ENCODE data around the gene NDUFV1.
A peak's percentile ranks its signal among the peaks of the same experiment; 100 is the strongest.
"Not testable (repeated sequence)": the region's sequence is repeated elsewhere in the genome, so short reads cannot be mapped to it uniquely, and the experiment has no call there.

Gene NDUFV1

GRCh38 chr11:67588136-67588503 is 18.6 kb upstream of the NDUFV1 start:
- TF ChIP-seq EZH2phosphoT487 (IDR thresholded peaks at IDR 0.05; ENCODE audit: borderline replicate concordance, low read length): no peak

GRCh38 chr11:67588899-67589415 is 17.8 kb upstream of the NDUFV1 start:
- H3K4me3 ChIP-seq (ENCODE audit: low read length): peak overlapping the region; percentile 4; the same call in 1 of the 2 replicates
- peaks cover 62% of the 10 kb centered on the region for H3K4me1 ChIP-seq (ENCODE audit: control insufficient read depth, low read length)
- peaks cover 45% of the 10 kb centered on the region for H3F3A ChIP-seq (ENCODE audit: control insufficient read depth, insufficient read depth)
- peak overlapping the region; percentile 98; the same call in 1 of the 2 replicates for H3K4me2 ChIP-seq (ENCODE audit: low read length)
- peaks cover 22% of the 10 kb centered on the region for H3K79me2 ChIP-seq (ENCODE audit: control insufficient read depth, low read length)
- H3K27me3 ChIP-seq (ENCODE audit: control insufficient read depth, low read length); H3K9me2 ChIP-seq (replicated peaks; ENCODE audit: control insufficient read depth, low read length); H3K27ac ChIP-seq (ENCODE audit: low read depth, low read length); H3K9me3 ChIP-seq (ENCODE audit: control insufficient read depth, insufficient read depth, low read length): not testable (repeated sequence)
- H3K36me3 ChIP-seq (ENCODE audit: control insufficient read depth, low read length): peaks cover 56% of the 10 kb centered on the region
- peaks cover 11% of the 10 kb centered on the region for H4K20me1 ChIP-seq (ENCODE audit: control insufficient read depth, insufficient read depth, low read depth, low read length)

More at GRCh38 chr11:67588136-67588503, 18.6 kb upstream of the NDUFV1 start:
- Histone ChIP-seq H3K27me3 (ENCODE audit: control insufficient read depth, low read length) (no peaks in the 10 kb centered on the region), H4K20me1 (ENCODE audit: control insufficient read depth, insufficient read depth, low read depth, low read length) (peaks cover 11% of the 10 kb centered on the region), H3K36me3 (ENCODE audit: control insufficient read depth, low read length) (peaks cover 57% of the 10 kb centered on the region), H3K27ac (ENCODE audit: low read depth, low read length) (peak overlapping the region; percentile 90), H3K9me2 (replicated peaks; ENCODE audit: control insufficient read depth, low read length) (no peaks in the 10 kb centered on the region), H3K79me2 (ENCODE audit: control insufficient read depth, low read length) (peaks cover 29% of the 10 kb centered on the region), H3F3A (ENCODE audit: control insufficient read depth, insufficient read depth) (peaks cover 45% of the 10 kb centered on the region), H3K4me1 (ENCODE audit: control insufficient read depth, low read length) (peaks cover 58% of the 10 kb centered on the region), H3K4me2 (ENCODE audit: low read length) (peak overlapping the region; percentile 98), H3K4me3 (ENCODE audit: low read length) (peak overlapping the region; percentile 80), H3K9me3 (ENCODE audit: control insufficient read depth, insufficient read depth, low read length) (no peaks in the 10 kb centered on the region)

- TF ChIP-seq EZH2phosphoT487 (IDR thresholded peaks at IDR 0.05; ENCODE audit: borderline replicate concordance, low read length) (no peak), CTCF (IDR thresholded peaks at IDR 0.05; ENCODE audit: low read depth, low read length, poor library complexity, severe bottlenecking) (no peak)
- H3K4me1 ChIP-seq (ENCODE audit: control insufficient read depth, low read length): peaks cover 32% of the 10 kb centered on the region
- no peak overlapping the region for H3K27ac ChIP-seq (ENCODE audit: low read depth, low read length)
- peaks cover 19% of the 10 kb centered on the region for H3K36me3 ChIP-seq (ENCODE audit: control insufficient read depth, low read length)
- H3F3A ChIP-seq (ENCODE audit: control insufficient read depth, insufficient read depth): peaks cover 15% of the 10 kb centered on the region
- H3K4me3 ChIP-seq (ENCODE audit: low read length): no peak overlapping the region
- H3K4me2 ChIP-seq (ENCODE audit: low read length): no peak overlapping the region
- H3K9me2 ChIP-seq (replicated peaks; ENCODE audit: control insufficient read depth, low read length): no peaks in the 10 kb centered on the region
- H4K20me1 ChIP-seq (ENCODE audit: control insufficient read depth, insufficient read depth, low read depth, low read length): no peaks in the 10 kb centered on the region
- H3K27me3 ChIP-seq (ENCODE audit: control insufficient read depth, low read length): no peaks in the 10 kb centered on the region
- no peaks in the 10 kb centered on the region for H3K9me3 ChIP-seq (ENCODE audit: control insufficient read depth, insufficient read depth, low read length)
- no peaks in the 10 kb centered on the region for H3K79me2 ChIP-seq (ENCODE audit: control insufficient read depth, low read length)
Observed at GRCh38 chr11:67592880-67593564, 13.7 kb upstream of the NDUFV1 start.

GRCh38 chr11:67593565-67593905 is 13.2 kb upstream of the NDUFV1 start:
- Histone ChIP-seq H3K27me3 (ENCODE audit: control insufficient read depth, low read length) (no peaks in the 10 kb centered on the region), H3K27ac (ENCODE audit: low read depth, low read length) (no peak overlapping the region), H3K79me2 (ENCODE audit: control insufficient read depth, low read length) (no peaks in the 10 kb centered on the region), H3K9me2 (replicated peaks; ENCODE audit: control insufficient read depth, low read length) (no peaks in the 10 kb centered on the region), H3K4me2 (ENCODE audit: low read length) (no peak overlapping the region), H3K36me3 (ENCODE audit: control insufficient read depth, low read length) (peaks cover 14% of the 10 kb centered on the region), H4K20me1 (ENCODE audit: control insufficient read depth, insufficient read depth, low read depth, low read length) (no peaks in the 10 kb centered on the region), H3F3A (ENCODE audit: control insufficient read depth, insufficient read depth) (peaks cover 11% of the 10 kb centered on the region; the same call in 1 of the 2 replicates), H3K9me3 (ENCODE audit: control insufficient read depth, insufficient read depth, low read length) (no peaks in the 10 kb centered on the region), H3K4me1 (ENCODE audit: control insufficient read depth, low read length) (peaks cover 27% of the 10 kb centered on the region), H3K4me3 (ENCODE audit: low read length) (no peak overlapping the region)
- no peak for TF ChIP-seq CTCF (IDR thresholded peaks at IDR 0.05; ENCODE audit: low read depth, low read length, poor library complexity, severe bottlenecking)
- TF ChIP-seq EZH2phosphoT487 (IDR thresholded peaks at IDR 0.05; ENCODE audit: borderline replicate concordance, low read length): no peak
